Measurements from ENCODE around the gene PTH2.
A peak's percentile ranks its signal among the peaks of the same experiment; 100 is the strongest.

The PTH2 gene

GRCh38 chr19:49421878-49422202 lies 1.4 kb downstream of the PTH2 start:
- H3K9ac ChIP-seq (ENCODE audit: low read length), result no peak overlapping the region
- no peak overlapping the region for H3K4me2 ChIP-seq (ENCODE audit: low read depth, low read length)
- peaks cover 99% of the 10 kb centered on the region for H3K27me3 ChIP-seq (replicated peaks; ENCODE audit: insufficient read depth, low read length)
- no peaks in the 10 kb centered on the region for H3K36me3 ChIP-seq (replicated peaks; ENCODE audit: insufficient read depth, low read length)
- no peak for TF ChIP-seq CTCF (IDR thresholded peaks at IDR 0.05; ENCODE audit: low read length)
- TF ChIP-seq EZH2 (optimal IDR thresholded peaks at IDR 0.05; ENCODE audit: low read depth, low read length), result no peak
- no peak for TF ChIP-seq EZH2phosphoT487 (IDR thresholded peaks at IDR 0.05; ENCODE audit: low read length)
- no peak overlapping the region for H2AFZ ChIP-seq (ENCODE audit: low read length)
- DNase-seq, result no peak
- H4K20me1 ChIP-seq (ENCODE audit: insufficient read depth, low read length), result no peaks in the 10 kb centered on the region
- H3K79me2 ChIP-seq (ENCODE audit: low read length), result no peaks in the 10 kb centered on the region
- no peaks in the 10 kb centered on the region for H3K9me3 ChIP-seq (replicated peaks; ENCODE audit: insufficient read depth, low read length)
- H3F3A ChIP-seq (ENCODE audit: insufficient read depth, low read length), result no peaks in the 10 kb centered on the region
- no peaks in the 10 kb centered on the region for H3K9me2 ChIP-seq (replicated peaks; ENCODE audit: insufficient read depth, low read length)
- no peak overlapping the region for H3K4me3 ChIP-seq (ENCODE audit: low read length)
- no peak overlapping the region for H3K27ac ChIP-seq (ENCODE audit: low read length)
- H3K4me1 ChIP-seq (ENCODE audit: low read length), result 0 out of 2 replicates have a peak, but pooled peaks cover 3% of the 10 kb centered on the region

- Histone ChIP-seq H3K9me2 (replicated peaks; ENCODE audit: insufficient read depth, low read length) (no peaks in the 10 kb centered on the region), H4K20me1 (ENCODE audit: insufficient read depth, low read length) (no peaks in the 10 kb centered on the region), H3K9me3 (replicated peaks; ENCODE audit: insufficient read depth, low read length) (no peaks in the 10 kb centered on the region), H3K9ac (ENCODE audit: low read length) (no peak overlapping the region), H3F3A (ENCODE audit: insufficient read depth, low read length) (no peaks in the 10 kb centered on the region), H3K79me2 (ENCODE audit: low read length) (no peaks in the 10 kb centered on the region), H3K27me3 (replicated peaks; ENCODE audit: insufficient read depth, low read length) (peaks cover 99% of the 10 kb centered on the region), H2AFZ (ENCODE audit: low read length) (no peak overlapping the region), H3K4me2 (ENCODE audit: low read depth, low read length) (peak overlapping the region; percentile 38; the same call in 1 of the 2 replicates), H3K4me3 (ENCODE audit: low read length) (no peak overlapping the region; the same call in 1 of the 2 replicates), H3K36me3 (replicated peaks; ENCODE audit: insufficient read depth, low read length) (no peaks in the 10 kb centered on the region), H3K4me1 (ENCODE audit: low read length) (0 out of 2 replicates have a peak, but pooled peaks cover 3% of the 10 kb centered on the region), H3K27ac (ENCODE audit: low read length) (no peak overlapping the region)
- no peak for DNase-seq
- TF ChIP-seq CTCF (IDR thresholded peaks at IDR 0.05; ENCODE audit: low read length), result no peak
Measured at GRCh38 chr19:49421039-49421877, 2.0 kb downstream of the PTH2 start.

GRCh38 chr19:49420227-49420626 lies 3.0 kb downstream of the PTH2 start:
- Histone ChIP-seq H3K27ac (ENCODE audit: low read length) (no peak overlapping the region), H3K9me2 (replicated peaks; ENCODE audit: insufficient read depth, low read length) (no peaks in the 10 kb centered on the region), H3F3A (ENCODE audit: insufficient read depth, low read length) (no peaks in the 10 kb centered on the region), H3K9me3 (replicated peaks; ENCODE audit: insufficient read depth, low read length) (no peaks in the 10 kb centered on the region), H3K4me1 (ENCODE audit: low read length) (0 out of 2 replicates have a peak, but pooled peaks cover 3% of the 10 kb centered on the region), H3K36me3 (replicated peaks; ENCODE audit: insufficient read depth, low read length) (no peaks in the 10 kb centered on the region), H3K79me2 (ENCODE audit: low read length) (no peaks in the 10 kb centered on the region), H3K9ac (ENCODE audit: low read length) (no peak overlapping the region), H3K4me2 (ENCODE audit: low read depth, low read length) (no peak overlapping the region), H3K27me3 (replicated peaks; ENCODE audit: insufficient read depth, low read length) (peaks cover 99% of the 10 kb centered on the region), H4K20me1 (ENCODE audit: insufficient read depth, low read length) (no peaks in the 10 kb centered on the region), H2AFZ (ENCODE audit: low read length) (no peak overlapping the region), H3K4me3 (ENCODE audit: low read length) (no peak overlapping the region)
- TF ChIP-seq EZH2phosphoT487 (IDR thresholded peaks at IDR 0.05; ENCODE audit: low read length), result no peak
- TF ChIP-seq EZH2 (optimal IDR thresholded peaks at IDR 0.05; ENCODE audit: low read depth, low read length), result no peak
- TF ChIP-seq CTCF (IDR thresholded peaks at IDR 0.05; ENCODE audit: low read length), result no peak
- no peak for DNase-seq

Data from MM.1S (cell line).